Lower leg skin (tissue), 3 donors: ENCODE data around the gene FLYWCH2.

Experiments
- POLR2A ChIP-seq, 2 donors: fragments of 450-650 bp; IDR thresholded peaks; one replicate each; pipeline ENCODE4 v1.6.1; 2016 to 2017; ENCODE audit warnings: antibody characterized with exemption in 2 of 2, mild to moderate bottlenecking in 1 of 2, moderate library complexity in 1 of 2
- TF ChIP-seq, protein P1 (sequence below), 3 donors: fragments of 450-650 bp; IDR thresholded peaks; one replicate each; pipeline ENCODE4 v1.5.1; 2016; ENCODE audit warnings: antibody characterized with exemption in 3 of 3, mild to moderate bottlenecking in 3 of 3, moderate library complexity in 2 of 3

DNA sequence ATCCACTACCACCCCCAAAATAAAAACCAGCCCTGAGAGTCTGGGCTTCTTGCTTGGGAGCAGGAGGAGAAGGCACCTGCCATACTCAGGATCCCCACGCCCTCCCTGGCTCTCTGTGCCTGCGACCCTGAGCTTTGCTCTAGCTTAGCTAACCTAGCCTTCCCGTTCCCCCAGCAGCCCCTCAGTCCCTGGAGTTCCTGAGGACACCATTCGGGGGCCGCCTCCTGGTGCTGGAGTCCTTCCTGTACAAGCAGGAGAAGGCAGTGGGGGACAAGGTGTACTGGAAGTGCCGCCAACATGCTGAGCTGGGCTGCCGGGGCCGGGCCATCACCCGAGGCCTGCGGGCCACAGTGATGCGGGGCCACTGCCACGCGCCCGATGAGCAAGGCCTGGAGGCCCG lies 47.2 kb downstream of the FLYWCH2 start:
- TF ChIP-seq, protein P1, sequence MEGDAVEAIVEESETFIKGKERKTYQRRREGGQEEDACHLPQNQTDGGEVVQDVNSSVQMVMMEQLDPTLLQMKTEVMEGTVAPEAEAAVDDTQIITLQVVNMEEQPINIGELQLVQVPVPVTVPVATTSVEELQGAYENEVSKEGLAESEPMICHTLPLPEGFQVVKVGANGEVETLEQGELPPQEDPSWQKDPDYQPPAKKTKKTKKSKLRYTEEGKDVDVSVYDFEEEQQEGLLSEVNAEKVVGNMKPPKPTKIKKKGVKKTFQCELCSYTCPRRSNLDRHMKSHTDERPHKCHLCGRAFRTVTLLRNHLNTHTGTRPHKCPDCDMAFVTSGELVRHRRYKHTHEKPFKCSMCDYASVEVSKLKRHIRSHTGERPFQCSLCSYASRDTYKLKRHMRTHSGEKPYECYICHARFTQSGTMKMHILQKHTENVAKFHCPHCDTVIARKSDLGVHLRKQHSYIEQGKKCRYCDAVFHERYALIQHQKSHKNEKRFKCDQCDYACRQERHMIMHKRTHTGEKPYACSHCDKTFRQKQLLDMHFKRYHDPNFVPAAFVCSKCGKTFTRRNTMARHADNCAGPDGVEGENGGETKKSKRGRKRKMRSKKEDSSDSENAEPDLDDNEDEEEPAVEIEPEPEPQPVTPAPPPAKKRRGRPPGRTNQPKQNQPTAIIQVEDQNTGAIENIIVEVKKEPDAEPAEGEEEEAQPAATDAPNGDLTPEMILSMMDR (IDR thresholded peaks at IDR 0.05) = no peak
- no peak for TF ChIP-seq POLR2A (IDR thresholded peaks at IDR 0.05)
